Measurements from ENCODE around the gene HRH2.

GRCh38 chr5:175681968-175682340 is 24.1 kb downstream of the HRH2 start:
- no peak for TF ChIP-seq POLR2A (IDR thresholded peaks at IDR 0.05; ENCODE audit: low read depth, low read length)
- TF ChIP-seq TAF1 (IDR thresholded peaks at IDR 0.05; ENCODE audit: borderline replicate concordance, low read depth, low read length): no peak
